HG03457 (cell line): ENCODE results near the gene AQR.
"Not testable (repeated sequence)": the region's sequence is repeated elsewhere in the genome, so short reads cannot be mapped to it uniquely, and the experiment has no call there.

ENCODE experiments used
- ATAC-seq: cut with Tn5 transposase; IDR thresholded peaks from one replicate; pipeline ENCODE4 v1.9.1; 2021; ENCODE audit warnings: moderate number of reproducible peaks; ENCODE audit not compliant: unreplicated experiment

The AQR gene

DNA sequence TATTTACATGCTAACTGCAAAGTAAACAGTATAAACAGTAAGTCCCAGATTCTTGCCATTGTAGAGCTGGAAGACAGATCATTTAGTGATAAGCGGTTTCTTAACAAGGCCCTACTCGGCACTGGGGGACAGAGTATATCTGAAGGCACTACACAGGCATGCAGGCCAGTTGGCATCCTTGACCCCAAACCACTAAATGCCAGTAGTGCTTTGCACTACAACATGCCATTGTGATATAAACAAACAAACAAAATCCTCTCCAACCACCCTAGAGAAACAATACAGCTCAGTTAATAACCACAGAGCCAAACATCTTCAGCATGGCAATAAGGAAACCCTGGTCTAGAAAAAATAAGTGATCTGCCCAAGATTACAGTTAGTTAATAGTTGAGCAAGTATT, 5.3 kb downstream of the AQR start:
- no peak for ATAC-seq

DNA sequence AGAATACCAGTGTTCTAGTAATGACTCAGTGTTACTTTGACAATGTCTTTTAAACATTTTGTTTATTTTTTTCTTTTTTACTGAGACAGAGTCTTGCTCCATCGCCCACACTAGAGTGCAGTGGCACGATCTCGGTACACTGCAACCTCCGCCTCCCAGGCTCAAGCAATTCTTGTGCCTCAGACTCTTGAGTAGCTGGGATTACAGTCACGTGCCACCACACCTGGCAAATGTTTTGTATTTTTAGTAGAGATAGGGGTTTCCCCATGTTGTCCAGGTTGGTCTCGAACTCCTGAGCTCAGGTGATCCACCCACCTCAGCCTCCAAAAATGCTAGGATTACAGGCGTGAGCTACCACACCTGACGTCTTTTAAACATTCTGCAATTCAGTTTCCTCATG, 15.7 kb downstream of the AQR start:
- ATAC-seq, result no peak

DNA sequence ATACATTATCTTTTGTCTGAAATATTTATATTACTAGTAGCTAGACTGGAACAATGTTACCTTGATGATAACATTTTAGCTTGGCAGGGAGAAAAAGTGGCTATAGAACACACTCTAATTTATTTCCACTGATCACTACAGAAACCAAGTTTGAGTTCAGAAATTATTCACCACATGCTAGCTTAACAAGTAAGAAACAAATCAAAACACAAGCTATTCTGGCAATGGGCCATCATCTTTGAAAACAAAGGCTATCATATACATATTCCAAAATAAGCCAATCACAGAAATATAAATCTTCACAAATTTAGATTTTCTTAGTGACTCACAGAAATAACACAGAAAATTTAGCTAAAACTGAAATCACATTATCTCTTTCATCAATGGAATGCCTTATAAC, 17.1 kb downstream of the AQR start:
- no peak for ATAC-seq

- ATAC-seq, result no peak
Observed at GRCh38 chr15:34951993-34952392, 17.5 kb downstream of the AQR start.

- no peak for ATAC-seq
Observed at GRCh38 chr15:34944936-34945335, 24.6 kb downstream of the AQR start.

DNA sequence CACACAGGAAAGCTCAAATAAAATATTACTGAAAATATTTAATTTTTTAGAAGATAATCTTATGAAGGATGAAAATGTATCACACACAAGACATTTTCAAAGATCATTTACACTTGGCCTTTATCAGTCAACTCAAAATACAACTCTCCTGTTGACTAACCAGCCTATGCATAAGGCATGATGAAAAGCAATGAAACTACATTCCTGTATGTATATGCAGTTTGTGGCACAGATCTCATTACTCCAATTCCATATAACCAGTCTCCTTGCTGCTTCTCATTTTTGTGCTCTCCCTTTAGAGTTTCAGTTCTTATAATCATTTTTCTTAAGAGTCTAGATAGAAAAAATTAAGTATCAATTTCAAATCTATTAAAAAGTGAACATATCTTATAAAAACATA, 25.8 kb downstream of the AQR start:
- ATAC-seq, result no peak

GRCh38 chr15:34943264-34943663, 26.3 kb downstream of the AQR start:
- not testable (repeated sequence) for ATAC-seq

- no peak for ATAC-seq
Observed at GRCh38 chr15:34942363-34942762, 27.2 kb downstream of the AQR start.

DNA sequence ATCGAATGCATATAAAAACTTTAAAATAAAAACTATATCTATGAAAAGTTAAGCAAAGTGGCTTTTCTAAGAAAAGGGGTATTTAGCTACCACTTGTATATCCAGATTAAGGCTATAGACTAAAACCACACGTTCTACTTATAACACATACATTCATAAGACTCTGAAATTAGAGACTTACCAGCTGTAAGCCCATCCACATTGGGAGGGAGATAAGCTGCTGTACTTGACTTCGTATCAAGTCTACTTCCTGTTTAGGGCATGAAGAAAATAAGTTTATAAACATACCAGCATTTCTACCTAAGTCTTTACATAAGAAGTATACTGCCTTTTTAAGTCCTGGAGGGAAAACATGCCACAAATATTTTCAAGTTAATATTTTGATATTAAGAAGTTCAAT, 27.7 kb downstream of the AQR start:
- ATAC-seq, result no peak

- no peak for ATAC-seq
Observed at GRCh38 chr15:34941185-34941698, 28.3 kb downstream of the AQR start.

DNA sequence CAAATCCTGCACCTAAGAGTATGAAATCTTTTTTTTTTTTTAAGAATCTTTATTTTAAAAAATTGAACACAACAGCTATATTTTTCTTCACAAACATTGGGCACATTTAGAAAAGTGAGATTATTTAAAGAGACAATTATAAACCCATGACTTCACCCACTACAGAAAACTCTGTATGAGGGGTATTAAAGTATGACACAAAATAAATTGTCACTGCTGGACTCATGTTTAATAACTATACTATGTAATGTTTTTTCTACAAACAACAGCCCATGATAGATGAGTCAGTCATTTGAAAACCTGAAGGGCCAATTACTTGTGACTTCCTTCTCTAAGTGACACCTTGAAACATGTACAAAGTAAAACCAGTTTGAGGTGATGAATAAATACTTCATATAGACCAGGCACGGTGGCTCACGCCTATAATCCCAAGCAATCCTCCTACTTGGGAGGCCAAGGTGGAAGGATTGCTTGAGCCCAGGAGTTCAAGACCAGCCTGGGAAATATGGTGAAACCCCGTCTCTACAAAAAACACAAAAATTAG, 36.0 kb downstream of the AQR start:
- ATAC-seq, result no peak

GRCh38 chr15:34928349-34928748, 41.2 kb downstream of the AQR start:
- ATAC-seq, result not testable (repeated sequence)

GRCh38 chr15:34927726-34928125, 41.8 kb downstream of the AQR start:
- ATAC-seq, result no peak

- ATAC-seq, result no peak
Observed at GRCh38 chr15:34914317-34914716, 55.2 kb downstream of the AQR start.

DNA sequence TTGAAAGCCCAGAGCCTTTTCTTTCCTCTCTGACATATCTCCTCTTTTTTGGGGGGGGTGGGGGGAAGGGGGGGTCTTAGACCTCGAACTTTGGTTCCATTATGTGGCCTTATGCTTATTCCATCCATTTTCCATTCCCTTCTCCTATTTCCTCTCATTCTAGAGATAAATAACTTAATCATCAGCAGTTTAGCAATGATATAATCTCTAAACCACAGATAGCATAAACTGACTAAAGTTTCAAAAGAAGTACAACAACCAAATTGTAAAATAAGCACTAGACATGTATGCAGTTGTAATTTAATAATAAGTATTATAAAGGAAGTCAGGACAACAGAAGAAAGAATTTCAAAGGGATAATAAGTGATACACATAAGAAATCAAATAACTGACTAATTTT, 64.5 kb downstream of the AQR start:
- no peak for ATAC-seq

- no peak for ATAC-seq
Observed at GRCh38 chr15:34904527-34904926, 65.0 kb downstream of the AQR start.

DNA sequence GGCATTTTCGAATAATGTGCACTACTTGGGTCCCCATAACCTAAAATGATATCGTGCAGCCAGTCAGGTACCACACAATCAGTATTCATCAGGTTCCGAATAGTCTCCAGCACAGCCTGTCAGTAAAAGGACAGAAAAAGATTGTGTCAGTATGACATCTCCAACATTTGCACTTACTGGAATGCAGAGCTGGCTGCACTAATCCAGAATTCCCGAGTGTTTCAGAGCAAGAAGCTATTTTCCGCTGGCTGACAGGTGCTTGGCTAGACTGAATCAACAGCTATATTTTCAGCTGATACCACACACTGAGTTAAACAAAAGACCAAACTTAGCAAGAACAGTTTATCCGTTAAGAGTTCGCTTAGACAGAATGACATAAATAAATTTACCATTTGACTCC, 68.8 kb downstream of the AQR start:
- no peak for ATAC-seq

DNA sequence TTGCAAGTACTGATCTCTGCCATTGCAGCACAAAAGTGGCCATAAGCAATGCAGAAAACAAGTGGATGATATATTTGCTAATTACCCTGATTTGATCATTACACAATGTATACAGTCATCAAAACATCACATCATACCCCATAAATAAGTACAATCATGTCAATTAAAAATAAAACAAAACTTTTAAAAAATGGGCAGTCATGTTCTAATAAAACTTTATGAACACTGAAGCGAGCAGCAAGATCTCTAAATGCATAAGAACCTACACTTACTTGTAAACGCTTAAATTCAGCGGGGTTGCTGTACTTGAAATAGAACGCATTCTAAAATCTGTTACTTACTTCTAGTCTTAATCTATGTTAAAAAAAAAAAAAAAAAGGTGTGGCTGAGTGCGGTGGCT, 73.4 kb downstream of the AQR start:
- no peak for ATAC-seq

DNA sequence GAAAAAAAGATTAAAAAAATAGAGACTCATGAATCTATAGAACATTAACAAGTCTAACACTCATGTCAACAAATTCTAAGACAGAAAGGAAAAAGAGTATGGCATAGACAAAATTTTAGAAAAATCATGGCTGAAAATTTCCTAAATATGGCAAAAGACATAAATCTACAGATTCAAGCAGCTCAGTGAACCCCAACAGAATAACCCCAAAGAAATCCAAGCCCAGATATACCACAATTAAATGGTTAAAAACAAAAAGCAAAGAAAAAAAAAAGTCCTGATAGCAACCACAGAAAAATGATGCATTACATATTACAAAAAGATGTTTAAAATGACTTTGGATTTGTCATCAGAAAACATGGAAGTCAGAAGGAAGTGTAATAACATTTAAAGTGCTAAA, 75.6 kb downstream of the AQR start:
- ATAC-seq, result no peak

GRCh38 chr15:34892963-34893591, 76.5 kb downstream of the AQR start:
- no peak for ATAC-seq

- no peak for ATAC-seq
Observed at GRCh38 chr15:34890424-34890823, 79.1 kb downstream of the AQR start.

- no peak for ATAC-seq
Observed at GRCh38 chr15:34889476-34889875, 80.1 kb downstream of the AQR start.

DNA sequence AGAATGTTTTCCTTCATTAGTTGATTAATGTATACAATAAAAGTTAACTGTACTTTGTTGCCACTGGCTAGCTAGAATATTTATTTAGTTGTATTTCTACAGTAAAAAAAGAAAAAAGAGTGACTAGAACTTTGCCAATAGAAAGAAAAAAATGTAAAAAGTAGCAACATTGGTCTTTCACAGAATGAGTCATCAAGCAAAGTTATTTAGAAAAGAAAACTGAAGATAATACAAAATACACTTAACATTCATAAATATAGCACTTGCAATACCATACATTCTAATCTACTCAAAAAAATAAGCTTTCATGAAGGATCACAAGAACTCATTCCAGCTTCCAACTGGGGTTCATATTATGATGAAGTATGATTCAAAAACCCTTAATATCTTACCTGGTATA, 83.4 kb downstream of the AQR start:
- ATAC-seq, result no peak
